ENCODE results near the gene NUCKS1.

DNA sequence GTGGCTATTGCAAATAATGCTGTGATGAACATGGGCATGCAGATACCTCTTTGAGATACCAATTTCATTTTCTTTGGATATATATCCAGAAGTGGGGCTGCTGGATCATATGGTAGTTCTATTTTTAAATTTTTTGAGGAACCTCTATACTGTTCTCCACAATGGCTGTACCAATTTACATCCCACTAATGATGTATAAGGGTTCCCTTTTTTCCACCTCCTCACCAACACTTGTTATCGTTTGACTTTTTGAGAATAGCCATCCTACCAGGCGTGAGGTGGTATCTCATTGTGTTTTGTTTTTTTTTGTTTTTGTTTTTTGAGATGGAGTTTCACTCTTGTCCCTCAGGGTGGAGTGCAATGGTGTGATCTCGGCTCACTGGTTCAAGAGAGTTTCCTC lies 6.6 kb upstream of the NUCKS1 start:
- TF ChIP-seq, protein P1, sequence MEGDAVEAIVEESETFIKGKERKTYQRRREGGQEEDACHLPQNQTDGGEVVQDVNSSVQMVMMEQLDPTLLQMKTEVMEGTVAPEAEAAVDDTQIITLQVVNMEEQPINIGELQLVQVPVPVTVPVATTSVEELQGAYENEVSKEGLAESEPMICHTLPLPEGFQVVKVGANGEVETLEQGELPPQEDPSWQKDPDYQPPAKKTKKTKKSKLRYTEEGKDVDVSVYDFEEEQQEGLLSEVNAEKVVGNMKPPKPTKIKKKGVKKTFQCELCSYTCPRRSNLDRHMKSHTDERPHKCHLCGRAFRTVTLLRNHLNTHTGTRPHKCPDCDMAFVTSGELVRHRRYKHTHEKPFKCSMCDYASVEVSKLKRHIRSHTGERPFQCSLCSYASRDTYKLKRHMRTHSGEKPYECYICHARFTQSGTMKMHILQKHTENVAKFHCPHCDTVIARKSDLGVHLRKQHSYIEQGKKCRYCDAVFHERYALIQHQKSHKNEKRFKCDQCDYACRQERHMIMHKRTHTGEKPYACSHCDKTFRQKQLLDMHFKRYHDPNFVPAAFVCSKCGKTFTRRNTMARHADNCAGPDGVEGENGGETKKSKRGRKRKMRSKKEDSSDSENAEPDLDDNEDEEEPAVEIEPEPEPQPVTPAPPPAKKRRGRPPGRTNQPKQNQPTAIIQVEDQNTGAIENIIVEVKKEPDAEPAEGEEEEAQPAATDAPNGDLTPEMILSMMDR (IDR thresholded peaks at IDR 0.05): no peak
- TF ChIP-seq ZNF232 (CRISPR knock-in tag; IDR thresholded peaks at IDR 0.05) (no peak), ESRRA (CRISPR knock-in tag; IDR thresholded peaks at IDR 0.05; ENCODE audit: borderline replicate concordance) (no peak), ETV6 (CRISPR knock-in tag; IDR thresholded peaks at IDR 0.05) (no peak), ATF1 (CRISPR knock-in tag; IDR thresholded peaks at IDR 0.05) (no peak)
- TF ChIP-seq, protein P2, sequence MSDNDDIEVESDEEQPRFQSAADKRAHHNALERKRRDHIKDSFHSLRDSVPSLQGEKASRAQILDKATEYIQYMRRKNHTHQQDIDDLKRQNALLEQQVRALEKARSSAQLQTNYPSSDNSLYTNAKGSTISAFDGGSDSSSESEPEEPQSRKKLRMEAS (CRISPR knock-in tag; IDR thresholded peaks at IDR 0.05): no peak
- TF ChIP-seq, protein P3, sequence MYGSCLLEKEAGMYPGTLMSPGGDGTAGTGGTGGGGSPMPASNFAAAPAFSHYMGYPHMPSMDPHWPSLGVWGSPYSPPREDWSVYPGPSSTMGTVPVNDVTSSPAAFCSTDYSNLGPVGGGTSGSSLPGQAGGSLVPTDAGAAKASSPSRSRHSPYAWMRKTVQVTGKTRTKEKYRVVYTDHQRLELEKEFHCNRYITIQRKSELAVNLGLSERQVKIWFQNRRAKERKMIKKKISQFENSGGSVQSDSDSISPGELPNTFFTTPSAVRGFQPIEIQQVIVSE (CRISPR knock-in tag; IDR thresholded peaks at IDR 0.05; ENCODE audit: borderline replicate concordance): no peak
